Superior temporal gyrus (tissue), 1 donor: ENCODE data around the gene SIGLEC14.
"Not testable (repeated sequence)": the region's sequence is repeated elsewhere in the genome, so short reads cannot be mapped to it uniquely, and the experiment has no call there.

Experiments
- DNase-seq: peaks from one replicate; pipeline ENCODE4 v3.0.0-alpha.2; 2016; ENCODE audit errors: extremely low spot score

SIGLEC14 gene, protein sequence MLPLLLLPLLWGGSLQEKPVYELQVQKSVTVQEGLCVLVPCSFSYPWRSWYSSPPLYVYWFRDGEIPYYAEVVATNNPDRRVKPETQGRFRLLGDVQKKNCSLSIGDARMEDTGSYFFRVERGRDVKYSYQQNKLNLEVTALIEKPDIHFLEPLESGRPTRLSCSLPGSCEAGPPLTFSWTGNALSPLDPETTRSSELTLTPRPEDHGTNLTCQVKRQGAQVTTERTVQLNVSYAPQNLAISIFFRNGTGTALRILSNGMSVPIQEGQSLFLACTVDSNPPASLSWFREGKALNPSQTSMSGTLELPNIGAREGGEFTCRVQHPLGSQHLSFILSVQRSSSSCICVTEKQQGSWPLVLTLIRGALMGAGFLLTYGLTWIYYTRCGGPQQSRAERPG

DNA sequence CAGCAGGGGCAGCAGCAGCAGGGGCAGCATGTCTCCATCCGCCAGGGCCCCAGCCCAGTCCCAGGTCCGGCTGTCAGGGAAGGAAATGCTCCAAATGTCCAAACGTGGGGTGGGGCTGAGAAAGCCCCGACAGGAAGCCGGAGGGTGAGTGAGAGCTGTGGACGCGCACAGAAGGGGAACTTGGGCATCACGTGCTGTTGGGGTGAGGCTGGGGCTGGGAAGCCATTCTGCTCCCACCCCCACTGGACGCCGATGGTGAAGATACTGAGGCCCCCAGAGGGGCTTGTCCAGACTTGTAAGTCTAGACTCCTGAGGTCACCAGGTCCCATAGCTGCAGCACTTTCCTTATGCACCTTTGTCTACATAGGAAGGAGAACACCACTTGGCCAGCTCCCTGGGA is at the start of gene SIGLEC14:
Gene SIGLEC14, minus strand, starts transcription at position 96 of the 400 bp plus-strand sequence. Its CDS starts 66 bp downstream, at position 30.
- DNase-seq: not testable (repeated sequence)

DNA sequence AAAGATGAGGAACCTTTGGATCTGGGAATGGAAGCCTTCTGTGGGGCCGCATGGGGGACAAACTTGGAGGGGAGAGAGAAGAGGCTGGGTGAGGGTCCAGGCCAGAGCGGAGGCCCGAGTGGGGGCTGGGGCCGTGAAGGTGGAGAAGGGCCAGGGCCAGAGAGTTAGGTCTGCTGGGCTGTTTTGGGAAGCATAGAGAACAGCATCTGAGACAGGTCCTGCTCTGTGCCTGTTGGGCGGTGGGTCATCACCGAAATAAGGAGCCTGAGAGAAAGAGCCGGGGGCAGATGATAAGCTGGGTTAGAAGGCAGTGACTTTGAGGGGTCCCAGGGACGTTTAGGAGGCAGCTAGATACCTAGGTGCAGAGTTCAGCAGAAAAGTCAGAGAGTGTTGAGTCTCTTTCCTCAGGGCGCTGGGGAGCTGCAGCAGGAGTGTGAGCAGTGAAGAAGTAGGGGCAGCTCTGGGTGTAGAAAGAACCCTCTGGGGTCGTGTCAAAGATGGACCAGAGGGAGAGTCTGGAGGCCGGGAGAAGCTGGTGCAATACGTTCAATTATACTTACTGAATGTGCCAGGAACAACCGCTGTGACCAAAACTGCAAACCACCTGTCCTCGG is 49.2 kb upstream of the SIGLEC14 start:
- no peak for DNase-seq

DNA sequence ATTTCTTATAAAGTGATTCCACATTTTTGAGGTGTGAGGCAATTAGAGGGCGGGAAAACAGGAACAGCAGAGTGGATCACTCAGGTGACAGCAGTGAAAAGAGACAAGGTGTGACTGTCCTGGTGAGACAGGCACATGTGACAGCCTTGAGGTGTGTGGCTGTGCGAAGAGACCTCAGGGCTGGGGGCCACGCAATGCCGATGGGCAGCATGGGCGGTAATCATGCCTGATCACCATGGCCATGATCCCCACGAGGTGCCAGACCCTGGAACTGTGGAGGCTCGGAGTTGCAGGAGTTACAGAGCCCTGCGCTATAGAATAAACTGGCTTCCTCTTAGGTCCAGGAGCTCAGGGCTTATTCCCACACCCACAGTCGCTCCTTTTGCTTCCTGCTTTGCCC is 48.5 kb upstream of the SIGLEC14 start:
- DNase-seq: no peak

DNA sequence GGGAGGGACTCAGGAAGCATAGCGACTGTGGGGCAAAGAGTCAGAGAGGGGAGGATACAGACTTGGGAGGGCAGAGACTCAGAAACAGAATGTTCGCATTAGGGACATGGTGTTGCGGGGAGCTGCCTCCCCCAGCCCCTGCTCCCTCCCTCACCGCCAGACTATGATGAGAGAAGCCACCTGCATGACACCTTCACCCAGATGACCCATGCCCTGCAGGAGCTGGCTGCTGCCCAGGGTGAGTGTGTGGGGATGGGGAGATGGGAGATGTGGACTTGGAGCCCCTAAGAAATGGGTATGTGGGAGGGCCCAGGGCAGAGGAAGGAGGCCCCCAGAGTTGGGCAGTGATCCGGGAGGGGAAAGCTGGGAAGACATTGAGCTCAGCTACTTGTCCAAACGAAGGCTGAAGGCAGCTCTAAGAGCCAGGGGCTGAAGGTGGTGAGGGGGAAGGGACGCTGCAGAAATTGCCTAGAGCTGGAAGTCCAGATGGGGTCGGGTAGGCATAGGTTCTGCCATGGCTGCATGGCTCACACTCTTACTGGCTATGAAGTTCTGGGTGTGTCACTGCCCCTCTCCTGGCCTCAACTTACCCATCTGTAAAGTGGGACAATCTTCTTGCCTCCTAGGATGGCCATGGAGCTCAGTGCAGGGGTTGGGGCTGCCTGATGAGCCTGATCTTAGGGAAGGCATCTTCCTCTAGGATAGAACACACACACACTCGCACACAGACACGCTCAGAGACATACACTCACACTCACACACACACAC is 47.9 kb upstream of the SIGLEC14 start:
- DNase-seq: no peak

DNA sequence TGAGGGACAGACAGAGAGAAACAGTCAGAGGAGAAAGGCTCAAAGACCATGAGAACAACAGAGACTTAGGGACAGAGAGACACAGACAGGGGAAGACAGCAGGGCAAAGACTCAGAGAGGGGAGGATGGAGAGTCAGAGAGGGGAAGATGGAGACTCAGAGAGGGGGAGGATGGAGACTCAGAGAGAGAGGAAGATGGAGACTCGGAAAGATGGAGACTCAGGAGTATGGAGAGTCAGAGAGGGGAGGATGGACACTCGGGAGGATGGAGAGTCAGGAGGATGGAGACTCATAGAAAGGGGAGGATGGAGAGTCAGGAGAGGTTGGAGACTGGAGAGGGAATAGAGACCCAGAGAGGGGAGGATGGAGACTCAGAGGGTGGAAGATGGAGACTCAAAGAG is 47.2 kb upstream of the SIGLEC14 start:
- DNase-seq: no peak

DNA sequence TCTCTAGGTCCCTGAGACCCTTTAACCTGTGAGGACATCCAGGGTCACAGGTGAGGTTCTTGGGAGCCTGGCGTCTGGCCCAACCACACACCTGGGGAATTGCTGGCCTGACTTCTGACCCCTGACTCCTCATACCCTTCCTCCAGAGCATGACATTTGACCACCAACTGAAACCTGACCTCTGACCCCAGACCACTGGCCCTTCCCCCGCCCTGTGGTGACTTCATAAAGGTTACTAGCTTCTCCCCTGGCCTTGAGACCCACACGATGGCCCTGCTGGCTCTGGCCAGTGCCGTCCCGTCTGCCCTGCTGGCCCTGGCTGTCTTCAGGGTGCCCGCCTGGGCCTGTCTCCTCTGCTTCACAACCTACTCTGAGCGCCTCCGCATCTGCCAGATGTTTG is 46.6 kb upstream of the SIGLEC14 start, which contains the start of gene SPACA6:
Gene SPACA6, plus strand, starts transcription at position 71 of the 400 bp plus-strand sequence. Its CDS starts 197 bp downstream, at position 268.
- DNase-seq: no peak

DNA sequence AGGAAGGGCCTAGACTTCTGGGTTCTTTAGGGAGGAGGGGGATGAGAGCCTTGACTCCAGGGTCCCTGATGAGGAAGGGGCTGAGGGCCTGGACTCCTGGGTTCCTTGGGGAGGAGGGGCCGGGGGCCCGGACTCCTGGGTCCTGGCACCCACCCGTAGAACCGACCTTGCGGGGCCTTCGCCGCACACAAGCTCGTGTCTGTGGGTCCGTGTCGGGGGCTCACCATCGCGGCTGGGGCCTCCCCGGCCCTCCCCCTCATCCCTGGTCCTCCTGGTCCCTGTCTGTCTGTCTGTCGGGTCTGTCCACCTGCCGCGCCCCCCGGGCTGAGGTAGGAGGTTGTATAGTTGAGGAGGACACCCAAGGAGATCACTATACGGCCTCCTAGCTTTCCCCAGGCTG is 45.8 kb upstream of the SIGLEC14 start:
- DNase-seq: no peak

DNA sequence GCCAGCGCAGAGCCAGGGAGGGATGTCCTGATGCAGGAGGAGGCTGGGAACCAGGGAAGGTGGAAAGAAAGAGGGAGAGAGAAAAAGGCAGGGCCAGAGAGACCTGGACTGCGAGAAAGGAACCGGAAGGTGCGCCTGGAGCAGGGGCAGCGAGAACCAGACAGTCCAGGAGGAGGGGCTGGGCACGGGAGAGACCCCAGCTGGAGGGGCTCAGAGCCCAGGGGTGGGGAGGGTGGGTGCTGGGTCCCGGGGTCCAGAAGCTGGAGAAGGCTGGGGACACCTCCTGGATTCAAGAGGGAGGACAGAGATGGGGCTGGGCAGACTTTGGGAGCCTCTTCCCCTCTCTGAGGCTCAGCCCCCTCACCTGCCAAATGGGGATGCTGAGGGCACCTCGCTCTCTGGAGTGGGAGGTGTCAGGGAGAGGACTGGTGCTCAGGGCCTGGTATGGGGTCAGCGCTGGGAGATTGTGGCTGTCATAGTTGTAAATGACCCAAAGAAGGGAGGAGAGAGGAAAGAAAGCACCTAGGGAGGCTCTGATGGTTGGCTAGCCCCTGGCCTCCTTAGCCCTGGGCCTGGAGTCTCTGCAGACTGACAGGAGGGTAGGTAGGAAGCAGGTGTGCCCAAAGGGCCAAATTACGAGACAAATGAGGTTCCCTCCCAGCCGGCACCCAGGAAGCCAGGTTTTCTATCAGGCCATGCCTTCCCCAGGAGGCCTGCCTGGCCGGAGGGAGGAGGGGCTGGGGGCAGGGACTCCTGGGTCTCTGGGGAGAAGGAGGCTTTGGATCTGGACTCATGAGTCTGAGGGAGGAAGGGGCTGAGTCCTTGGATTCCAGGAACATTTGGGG is 45.2 kb upstream of the SIGLEC14 start:
- no peak for DNase-seq

DNA sequence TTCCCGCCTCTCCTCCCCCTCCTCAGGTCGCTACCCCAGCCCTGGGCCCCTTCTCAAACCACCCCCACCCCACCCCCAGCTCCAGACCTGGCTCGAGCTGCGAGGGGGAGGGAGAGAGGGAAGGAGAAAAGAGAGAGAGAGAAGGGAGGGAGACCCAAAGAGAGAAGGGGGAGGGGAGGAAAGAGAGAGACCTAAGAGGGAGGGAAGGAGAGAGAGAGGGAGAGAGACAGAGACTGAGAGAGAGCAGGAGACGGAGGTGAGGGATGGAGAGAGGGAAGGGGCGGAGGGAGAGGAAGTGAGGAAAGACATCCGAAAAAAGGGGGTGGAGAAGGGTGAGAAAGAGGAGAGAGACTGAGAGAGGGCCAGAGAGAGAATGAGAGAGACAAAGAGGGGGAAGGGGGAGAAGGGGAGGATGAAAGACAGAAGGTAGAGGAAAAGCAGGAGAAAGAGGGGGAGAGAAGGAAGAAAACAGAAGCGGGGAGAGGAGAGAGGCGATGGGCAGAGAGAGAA is 44.5 kb upstream of the SIGLEC14 start:
- peak; percentile 31 for DNase-seq

DNA sequence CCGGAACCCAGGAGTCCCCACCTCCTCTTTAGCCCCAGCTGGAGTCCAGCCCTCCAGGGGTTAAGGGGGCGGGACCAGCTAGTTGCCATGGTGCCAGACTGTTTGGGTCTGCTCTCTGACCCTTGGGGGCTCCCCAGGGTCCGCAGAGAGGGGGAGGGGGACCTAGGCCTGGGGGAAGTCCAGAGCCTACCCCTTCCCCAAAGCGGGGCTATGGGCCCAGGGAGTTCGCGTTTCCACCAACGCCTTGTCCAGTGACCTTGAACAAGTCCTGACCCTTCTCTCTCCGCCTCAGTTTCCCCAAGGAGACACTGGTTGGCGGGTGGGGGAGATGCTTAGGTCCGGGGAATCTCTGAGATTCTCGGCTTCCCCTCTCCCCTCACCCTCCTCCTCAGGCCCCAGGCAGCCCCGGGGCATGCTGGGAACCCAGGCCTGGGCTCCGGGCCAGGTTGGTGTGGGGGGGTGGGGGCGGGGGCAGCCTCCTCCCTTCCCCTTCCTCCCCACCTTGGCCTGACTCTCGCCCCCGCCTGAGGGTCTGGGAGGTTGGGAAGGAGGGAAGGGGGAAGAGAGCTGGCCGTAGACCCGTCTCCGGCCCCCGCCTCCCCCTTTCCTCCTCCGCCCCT is 43.9 kb upstream of the SIGLEC14 start:
- DNase-seq: peak; percentile 65

DNA sequence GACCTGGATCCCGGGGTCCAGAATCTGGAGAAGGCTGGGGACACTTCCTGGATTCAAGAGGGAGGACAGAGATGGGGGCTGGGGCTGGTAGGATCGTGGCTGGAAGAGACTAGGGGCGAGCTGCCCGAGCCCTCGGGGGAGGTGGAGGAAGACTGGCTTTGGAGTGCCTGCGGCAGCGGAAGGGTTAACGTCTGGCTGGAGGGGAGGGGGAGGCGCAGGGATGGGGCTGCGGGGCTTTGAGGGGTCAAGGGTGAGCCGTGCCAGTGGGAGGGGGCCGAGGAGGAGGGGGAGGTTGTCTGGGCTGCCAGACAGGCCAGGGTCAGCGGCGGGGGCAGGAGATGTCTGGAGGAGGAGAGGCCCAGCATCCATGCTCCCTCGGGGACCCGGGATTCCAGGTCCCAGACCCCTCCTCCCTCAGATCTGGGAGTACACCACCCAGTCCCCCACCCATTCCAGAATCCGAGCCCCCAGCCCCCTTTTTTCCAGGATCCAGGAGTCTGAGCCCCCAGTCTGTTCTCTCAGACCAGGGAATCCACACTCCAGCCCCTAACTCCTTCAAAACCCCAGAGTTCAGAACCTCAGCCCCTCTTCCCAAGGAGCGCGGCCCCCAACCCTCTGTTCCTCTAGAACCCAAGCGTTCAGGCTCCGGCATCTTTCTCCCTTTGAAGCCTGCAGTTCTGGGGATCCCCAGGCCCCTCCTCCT is 43.3 kb upstream of the SIGLEC14 start:
- no peak for DNase-seq

DNA sequence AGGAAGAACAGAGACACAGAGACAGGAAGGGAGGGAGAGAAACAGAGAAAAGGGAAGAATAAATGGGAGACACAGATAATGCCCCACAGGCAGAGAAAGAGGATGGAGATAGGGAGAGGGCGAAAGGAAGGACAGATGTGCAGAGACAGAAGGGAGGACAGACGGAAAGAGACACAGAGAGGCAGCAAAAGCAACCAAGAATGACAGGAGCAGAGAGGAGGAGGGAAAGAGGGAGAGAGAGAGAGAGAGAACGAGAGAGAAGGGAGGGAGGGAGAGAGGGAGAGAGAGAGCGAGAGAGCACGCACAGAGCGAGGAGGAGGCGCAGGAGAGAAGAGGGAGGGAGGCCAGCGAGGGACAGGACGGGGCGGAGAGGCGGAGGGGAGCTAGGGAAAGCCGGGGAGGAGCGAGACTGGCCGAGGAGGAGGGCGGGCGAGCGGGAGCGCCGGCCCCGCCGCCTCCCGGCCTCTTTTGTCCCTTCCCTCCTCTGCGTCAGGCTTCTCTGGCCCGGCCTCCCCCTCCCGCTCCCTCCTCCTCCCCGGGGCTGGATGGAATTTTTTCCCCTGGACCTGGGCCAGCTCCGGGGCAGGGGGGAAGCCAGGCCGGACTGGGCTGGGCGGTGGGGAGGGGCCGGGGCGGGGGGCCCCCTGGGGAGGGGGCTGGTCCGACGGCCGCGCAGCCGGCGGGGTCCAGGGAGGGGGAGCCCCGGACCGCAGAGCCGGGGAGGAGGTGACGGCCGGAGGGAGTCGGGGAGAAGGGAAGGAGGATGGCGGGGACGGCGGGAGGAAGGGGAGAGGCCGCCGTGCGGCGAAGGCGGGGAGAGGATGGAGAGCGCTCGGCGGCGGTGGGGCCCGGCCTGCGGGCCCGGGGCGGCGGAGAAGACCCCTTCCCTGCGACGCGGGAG is 42.3 kb upstream of the SIGLEC14 start:
- DNase-seq: peak; percentile 90

DNA sequence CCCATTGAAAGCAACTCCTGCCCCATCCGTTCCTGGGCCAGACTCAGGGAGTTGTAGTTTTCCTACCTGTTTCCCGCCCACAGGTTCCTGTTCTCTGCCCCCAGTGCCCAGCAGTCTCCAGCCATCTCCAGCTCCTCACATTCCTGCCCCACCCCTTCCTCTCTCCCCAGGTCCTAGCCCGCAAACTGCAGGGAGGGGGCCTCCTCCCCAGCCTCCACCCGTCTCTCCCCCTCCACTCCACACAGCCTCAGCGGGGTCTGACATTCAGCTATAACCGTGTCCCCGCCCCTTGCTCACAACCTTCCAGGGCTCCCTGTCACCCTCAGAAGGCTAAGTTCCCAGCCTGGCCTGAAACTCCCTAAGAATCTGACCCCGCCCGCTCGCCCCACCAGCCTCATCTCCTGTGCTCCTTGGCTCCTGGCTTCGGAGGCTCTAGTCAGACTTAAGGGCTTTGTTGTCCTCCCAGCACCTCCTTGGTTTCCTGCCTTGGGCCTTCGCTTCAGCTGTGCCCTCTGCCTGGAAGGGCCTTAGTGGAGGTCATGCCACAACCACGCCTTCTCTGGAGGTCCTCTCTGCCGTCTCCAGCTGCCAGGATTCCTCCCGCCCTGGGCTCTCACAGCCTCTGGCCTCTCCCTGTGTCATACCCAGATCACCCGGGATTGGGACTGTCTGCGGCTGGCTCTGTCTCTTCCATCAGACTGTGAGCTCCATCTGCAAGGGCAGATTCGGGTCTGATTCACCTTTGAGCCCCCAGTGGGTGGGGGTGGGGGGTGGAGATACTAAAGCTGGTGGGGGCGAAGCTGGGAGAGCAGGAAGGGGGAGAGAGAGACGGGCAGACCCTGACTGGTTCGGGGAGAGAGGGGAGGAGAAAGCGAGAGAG is 41.4 kb upstream of the SIGLEC14 start:
- DNase-seq: peak; percentile 46

DNA sequence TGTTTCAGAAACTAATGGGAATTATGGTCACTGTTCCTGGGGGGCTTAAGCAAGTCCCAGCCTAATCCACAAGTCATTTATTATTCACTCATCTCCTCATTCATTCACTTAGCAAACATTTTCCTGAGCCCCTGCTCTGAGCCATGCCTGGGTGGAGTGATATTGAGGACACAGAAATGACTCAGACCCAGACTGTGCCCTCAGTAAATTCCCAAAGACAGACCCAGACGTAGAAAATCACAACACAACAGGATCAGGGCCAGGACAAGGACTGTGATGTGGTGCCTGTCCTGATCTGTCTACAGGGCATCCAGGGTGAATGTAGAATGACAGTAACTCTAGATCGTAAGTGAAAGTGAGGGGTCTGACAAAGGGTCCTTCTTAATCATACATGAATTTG is 39.5 kb upstream of the SIGLEC14 start:
- no peak for DNase-seq

DNA sequence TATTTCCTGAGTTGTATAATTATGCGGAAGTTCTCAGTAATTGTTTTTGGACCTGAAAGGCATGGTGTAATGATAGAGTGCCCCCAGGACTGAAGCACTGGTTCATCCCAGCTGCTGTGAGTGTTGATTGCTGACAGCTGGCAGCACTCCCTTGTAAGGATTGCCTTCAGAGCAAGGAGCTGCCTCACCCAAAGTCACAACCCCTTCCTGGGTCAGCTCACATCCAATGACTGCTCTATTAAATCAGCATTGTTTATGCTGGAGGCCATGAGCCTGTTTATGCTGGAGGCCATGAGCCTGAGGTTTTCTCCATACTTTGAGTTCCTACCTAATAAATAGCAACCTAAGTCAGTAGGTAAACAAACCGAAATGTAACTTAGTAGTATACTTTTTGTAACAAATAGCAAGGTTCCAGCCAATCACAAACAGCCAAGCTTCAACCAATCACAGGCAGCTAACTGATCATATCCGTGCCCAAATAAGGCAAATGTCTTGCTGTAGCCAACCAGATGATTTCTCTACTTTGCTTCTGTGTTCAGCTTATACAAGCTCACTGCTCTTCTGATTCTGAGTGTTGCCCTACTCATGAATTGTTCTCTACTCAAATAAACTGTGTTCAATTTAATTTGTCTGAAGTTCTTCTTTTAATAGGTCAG is 34.8 kb upstream of the SIGLEC14 start:
- DNase-seq: no peak

DNA sequence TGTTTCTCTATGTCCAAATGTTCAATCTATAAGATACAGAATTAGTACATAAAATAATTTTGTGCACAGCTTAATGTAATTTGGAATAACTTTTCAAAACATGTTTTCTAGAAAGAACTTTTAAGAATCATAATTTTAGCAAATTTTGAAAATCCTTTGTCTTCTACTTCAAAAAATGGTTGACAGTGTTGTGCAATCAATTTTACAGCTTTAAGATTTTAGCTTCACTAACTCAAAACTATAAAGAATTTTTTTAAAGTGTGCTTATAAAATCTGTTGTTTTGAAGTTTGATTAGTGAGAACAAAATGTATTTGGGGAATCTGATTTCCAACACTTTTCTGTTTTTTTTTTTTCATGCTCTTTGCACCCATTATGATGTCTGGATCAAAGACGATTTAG is 33.8 kb upstream of the SIGLEC14 start:
- DNase-seq: no peak

DNA sequence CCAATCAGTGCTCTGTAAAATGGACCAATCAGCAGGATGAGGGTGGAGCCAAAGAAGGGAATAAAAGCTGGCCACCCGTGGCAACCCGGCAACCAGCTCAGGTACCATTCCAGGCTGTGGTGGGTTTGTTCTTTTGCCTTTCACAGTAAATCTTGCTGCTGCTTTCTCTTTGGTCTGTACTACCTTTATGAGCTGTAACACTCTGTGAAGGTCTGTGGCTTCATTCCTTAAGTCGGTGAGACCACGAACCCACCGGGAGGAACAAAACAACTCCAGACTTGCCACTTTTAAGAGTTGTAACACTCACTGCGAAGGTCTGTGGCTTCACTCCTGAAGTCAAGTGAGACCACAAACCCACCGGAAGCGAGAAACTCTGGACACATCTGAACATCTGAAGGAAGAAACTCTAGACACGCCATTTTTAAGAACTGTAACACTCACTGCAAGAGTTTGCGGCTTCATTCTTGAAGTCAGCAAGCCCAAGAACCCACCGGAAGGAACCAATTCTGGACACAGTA is 30.0 kb upstream of the SIGLEC14 start:
- DNase-seq: no peak
